ENCODE data around the gene TXNDC11.

TXNDC11 gene

DNA sequence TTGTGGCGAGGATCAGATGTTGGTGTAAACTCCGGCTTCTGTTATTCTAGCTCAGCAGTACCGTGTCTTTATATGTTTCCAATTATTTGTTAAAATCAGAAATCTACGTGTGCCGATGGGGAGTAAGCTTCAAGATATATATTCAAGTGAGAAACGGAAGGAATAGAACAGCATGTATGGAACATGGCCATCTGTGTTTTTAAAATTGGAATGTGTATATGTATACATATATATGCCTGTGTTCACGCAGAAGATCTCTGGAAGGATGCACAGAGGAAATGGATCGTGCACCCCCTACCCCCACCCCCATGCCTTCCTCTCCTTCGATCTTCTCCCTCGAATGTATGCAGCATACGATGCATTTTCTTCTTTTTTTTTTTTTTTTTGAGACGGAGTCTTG, 82.1 kb downstream of the TXNDC11 start:
- no peak for DNase-seq (ENCODE audit: low read depth in 2 of 2)

DNA sequence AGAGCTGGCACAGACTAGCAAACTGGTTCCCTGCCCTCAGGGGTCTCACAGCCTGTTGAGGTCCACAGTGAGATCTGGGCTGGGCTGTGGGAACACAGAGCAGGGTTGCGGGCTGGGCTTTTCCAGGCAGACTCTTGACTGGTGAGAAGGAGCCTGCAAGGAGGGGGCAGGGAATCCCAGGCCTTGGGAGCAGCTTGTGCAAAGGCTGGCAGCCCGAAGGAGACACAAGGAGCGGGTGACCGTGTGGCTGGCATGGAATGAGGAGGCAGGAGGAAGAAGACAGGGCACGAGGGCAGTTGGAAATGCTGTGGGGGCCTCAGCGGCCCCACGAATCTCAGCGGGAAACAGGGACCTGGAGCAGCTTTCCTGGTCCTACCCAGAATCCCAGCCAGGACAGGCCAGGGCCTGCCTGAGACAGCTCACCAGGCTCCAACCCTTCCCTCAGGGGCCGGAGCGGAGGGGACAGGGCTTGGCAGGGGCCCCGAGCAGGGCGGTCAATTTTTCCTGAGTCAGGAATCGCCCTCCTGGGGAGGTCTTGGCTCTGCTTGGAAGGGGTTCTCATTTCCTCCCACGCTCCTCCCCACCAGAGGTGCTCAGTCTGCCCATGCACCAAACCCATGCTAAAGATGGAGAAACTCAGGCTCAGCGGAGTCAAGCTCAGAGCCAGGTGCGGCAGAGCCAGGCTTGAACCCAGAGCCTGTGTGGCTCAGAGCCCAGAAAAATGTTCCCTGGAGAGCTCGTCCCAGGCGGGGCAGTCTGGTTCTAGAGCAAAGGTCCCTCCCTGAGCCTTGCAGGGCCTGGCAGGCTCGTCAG, 83.6 kb downstream of the TXNDC11 start:
- no peak for DNase-seq (ENCODE audit: low read depth in 2 of 2)

DNA sequence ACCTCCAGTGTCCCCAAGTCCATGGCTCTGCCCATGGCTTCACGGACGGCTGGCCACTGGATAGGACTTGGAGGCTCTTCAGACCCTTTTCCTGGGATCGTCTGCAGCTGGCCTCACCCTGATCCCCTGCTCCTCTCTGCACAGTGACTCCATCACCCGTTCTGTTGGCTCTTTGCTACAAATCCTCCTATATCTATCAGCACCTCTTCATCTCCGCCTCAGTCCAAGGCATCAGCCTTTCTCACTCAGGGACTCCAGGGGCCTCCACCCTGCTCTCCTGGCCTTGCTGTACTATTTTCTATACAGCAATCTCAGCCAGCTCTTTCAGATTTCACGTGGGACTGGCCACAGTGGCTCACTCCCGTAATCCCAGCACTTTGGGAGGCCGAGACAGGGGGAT, 85.1 kb downstream of the TXNDC11 start:
- DNase-seq (ENCODE audit: low read depth in 2 of 2), result no peak

DNA sequence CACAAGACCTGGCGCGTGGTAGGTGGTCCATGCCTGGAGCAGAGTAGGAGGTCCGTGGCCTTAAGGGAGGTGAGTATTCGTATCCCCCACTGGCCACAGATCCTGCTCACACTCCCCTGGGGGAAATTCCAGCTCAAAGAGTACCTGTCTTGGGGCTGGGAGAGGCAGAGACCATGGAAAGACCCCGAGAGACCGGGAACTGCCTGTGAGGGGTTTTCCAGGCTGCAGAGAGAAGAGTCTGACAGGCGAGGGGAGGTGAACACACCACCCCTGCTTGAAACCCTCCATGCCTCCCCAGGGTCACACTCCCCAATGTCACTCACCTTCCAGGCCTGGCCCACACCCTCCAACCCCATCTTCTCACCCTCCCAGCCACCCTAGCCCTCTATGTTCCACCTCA, 87.0 kb downstream of the TXNDC11 start:
- DNase-seq (ENCODE audit: low read depth in 2 of 2), result no peak

DNA sequence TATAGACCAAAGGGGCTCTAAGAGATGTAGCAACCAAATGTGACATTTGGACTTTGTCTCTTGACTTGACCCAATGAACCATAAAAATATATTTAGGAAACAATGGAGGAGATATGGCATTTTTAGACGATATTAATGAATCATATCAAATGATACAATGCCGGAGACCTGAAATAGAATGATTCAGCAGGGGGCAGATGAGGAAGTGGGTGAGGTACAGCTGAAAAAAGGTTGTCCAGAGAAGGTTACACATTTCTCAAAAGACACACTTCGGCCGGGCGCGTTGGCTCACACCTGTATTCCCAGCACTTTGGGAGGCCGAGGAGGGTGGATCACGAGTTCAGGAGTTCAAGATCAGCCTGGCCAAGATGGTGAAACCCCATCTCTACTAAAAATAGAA, 90.9 kb downstream of the TXNDC11 start:
- no peak for DNase-seq (ENCODE audit: low read depth in 2 of 2)

DNA sequence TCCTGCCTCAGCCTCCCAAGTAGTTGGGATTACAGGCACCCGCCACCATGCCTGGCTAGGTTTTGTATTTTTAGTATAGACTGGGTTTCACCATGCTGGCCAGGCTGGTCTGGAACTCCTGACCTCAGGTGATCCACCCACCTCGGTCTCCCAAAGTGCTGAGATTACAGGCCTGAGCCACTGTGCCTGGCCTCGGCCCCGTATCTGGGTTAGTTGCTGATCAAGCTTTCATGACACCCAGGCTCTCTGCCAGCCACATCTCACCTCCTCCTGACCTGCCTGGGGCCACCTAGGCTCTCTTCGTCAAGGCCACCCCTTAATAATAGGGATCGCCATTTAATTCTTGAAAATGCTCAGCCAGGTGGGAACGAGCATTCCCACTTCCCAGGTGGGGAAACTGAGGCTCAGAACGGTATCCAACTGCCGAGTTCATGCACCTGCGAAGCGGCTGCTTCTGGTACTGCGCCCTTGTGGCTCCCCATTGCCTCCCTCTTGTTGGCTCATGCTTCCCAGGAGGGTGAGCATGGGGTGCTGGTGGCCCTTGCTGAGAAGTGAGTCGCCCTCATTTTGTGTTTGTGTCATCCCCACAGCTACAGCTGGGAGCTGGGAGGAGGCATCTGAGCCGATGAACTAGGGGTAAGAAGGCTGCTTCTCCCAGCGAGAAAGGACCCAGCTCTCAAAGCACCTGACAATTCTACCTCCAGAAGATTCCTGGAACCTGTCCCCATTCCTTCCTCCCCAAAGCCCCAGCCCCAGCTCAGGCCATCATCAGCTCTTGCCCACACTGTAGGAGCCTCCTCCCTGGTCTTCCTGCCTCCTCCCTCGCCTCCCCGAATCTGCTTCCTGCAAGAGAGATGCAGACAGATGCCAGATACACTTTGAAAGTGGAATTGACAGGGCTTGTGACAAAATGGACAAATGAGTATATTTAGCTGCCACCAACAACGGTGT, 91.7 kb downstream of the TXNDC11 start:
- DNase-seq (ENCODE audit: low read depth in 2 of 2), result no peak

DNA sequence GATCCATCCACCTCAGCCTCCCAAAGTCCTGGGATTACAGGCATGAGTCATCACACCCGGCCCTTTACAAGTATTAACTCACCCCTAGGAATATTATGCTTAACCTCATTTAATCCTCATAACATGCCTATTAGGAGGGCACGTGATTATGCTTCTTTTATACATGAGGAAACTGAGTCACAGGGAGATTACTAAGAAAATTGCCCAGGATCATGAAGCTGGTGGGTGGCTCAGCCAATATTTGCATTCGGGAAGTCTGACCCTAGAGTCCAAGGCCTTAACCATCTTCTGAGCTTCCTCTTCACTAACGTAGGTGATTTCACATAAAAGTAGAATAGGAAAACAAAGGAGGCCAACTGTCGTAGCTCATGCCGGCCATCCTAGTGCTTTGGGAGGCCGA, 93.4 kb downstream of the TXNDC11 start:
- no peak for DNase-seq (ENCODE audit: low read depth in 2 of 2)

DNA sequence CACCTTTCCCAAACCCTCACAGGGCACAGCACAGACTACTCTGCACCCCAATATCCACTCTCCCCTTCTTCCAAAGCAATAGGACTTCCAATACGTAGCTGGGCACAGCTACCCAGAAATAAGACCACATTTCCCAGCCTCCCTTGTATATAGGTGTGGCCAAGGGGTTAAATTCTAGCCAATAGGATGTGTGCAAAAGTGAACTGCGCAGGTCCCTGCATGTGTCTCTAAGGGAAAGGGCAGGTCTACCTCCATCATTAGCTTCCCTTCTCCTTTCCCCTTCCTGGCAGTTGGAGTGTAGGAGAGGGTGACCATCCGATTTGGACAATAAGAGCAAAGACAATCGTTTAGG, 99.9 kb downstream of the TXNDC11 start:
- no peak for DNase-seq (ENCODE audit: low read depth in 2 of 2)

DNA sequence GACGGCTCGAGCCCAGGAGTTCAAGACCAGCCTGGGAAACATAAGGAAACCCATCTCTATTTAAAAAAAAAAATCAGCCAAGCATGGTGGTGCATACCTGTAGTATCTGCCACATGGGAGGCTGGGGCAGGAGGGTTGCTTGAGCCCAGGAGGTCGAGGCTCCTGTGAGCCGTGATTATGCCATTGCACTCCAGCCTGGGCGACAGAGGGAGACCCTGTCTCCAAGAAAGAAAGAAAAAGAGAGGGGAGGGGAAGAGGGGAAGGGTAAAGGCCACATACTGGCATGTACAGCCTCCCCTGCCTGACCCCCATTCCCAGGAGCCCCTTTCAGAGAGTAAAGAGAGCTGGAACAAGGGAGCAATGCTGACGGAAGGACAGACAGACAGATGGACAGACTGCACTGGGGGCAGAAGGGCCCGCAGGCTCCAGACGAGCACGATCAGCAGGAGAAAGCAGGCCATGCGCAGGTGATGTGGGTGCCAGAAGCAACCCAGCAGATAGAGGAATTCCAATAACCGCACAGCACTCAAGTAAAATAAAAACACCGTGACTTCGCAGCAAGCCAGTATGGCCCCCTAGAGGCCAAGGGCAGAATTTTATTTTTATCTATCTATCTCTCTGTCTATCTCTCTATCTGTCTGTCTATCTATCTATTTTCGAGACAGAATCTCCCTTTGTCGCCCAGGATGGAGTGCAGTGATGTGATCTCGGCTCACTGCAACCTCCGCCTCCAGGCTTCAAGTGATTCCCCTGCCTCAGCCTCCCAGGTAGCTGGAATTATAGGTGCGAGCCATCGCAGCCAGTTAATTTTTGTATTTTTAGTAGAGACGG, 101.5 kb downstream of the TXNDC11 start:
- no peak for DNase-seq (ENCODE audit: low read depth in 2 of 2)

DNA sequence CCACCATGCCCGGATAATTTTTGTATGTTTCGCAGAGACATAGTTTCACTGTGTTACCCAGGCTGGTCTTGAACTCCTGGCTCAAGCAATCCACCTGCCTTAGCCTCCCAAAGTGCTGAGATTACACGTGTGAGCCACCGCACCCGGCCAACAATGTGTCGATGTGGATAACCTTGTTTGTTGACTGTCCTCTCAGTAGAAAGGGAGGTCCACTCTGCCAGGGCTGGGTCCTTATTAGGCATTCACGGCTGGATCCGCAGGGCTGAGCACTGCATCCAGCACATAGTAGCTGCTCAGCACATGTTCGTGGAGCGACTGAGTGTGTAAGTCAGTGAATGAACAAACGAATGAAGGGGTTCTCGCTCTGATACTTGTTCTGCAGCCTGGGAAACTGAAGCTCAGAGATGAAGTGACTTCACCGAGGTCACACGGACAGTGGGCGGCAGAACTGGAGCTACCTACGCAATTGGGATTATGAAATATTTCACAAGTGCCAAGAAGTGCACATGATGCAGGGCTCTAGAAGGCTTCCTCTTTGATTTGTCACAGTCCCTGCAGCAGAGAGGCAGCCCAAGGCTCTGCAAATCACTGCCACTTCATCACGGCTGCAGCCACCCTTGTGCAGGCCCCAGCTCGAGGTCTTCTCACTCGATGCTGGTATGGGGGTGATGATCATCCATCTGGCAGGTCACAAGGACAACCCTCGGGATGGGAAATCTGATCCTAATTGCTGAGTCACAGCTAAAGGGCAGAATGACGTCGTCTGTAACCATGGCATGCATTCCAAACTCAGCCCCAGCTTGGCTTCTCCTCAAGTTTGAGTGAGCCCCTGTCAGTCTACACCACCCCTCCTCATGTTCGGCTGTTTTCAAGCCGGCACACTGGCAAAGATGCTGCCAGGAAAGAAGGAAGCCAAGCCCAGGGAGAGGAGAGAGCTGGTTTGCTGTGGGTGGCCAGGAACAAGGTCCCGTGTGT, 102.4 kb downstream of the TXNDC11 start:
- no peak for DNase-seq (ENCODE audit: low read depth in 2 of 2)

DNA sequence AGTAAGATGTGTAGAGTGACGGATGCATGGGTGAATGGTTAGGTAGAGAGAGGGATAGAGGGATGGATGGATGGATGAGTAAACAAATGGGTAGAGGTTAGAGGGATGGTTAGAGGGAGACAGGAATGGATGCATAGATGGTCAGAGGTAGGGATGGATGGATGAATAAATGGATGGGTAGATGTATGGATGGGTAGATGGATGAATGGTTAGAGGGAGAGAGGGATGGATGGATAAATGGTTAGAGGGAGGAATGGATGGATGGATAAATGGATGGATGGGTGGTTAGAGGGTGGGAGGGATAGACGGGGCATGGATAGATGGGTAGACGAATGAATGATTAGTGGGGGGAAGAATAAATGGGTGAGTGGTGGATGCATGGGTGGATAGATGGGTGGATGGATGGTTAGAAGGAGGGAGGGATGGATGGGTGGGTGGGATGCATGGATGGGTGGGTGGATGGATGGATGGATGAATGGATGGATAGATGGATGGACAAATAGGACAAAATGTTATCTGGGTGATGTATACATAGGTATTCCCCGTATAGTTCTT, 103.6 kb downstream of the TXNDC11 start:
- DNase-seq (ENCODE audit: low read depth in 2 of 2), result no peak

DNA sequence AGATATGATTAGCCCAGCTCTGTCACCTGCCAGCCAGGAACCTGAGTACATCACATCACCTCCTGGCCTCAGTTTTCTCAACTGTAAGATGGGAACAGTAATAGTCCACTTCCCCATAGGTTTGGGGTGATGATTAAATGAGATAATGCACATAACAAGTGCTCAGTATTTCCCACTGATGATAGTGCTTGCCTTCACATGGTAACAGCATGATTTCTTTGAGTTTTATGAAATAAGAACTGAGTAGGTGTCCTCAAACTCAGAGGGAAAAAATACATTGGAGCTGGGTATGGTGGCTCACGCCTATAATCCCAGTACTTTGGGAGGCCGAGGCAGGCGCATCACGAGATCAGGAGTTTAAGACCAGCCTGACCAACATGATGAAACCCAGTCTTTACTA, 104.5 kb downstream of the TXNDC11 start:
- DNase-seq (ENCODE audit: low read depth in 2 of 2), result no peak

DNA sequence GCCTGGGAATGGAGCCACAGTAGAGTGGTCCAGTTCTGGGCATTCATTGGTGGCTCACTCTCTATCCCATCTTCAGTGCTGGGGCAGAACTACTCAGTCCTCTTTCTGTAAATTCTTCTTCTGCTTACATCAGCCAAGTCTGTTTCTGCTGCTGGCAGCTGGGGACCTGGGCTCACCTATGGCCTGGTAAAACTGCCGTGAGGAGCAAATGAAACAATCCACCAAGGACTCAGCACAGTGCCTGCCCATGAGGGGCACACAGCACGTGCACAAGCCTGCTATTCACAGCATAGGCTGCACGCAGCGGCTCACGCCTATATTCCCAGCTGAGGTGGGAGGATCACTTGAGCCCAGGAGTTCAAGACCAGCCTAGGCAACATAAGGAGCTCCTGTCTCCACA, 105.3 kb downstream of the TXNDC11 start:
- DNase-seq (ENCODE audit: low read depth in 2 of 2), result no peak

DNA sequence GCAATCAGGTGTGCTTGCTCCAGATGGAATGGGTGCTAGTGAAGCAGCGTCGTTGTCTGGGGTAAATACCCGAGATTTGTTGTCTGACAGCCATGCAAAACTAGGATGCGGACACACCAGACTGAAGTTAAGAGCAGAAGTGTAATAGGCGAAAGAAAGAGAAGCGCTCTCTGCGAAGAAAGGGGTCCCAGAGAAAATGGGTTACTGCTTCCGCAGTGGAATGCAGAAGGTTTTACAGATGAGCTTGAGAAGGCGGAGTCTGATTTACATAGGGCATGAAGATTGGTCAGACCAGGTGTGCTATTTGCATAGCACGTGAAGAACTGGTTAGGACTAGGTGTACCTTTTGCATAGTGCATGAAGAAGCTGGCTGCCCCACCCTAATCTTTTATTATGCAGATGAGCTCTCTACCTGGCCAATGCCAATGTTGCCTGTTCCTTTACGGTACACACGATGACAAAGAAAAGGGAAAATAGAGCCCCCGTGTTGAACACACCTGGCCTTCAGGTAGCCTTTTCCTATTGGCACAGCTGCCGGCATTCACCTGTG, 106.4 kb downstream of the TXNDC11 start:
- DNase-seq (ENCODE audit: low read depth in 2 of 2), result no peak

DNA sequence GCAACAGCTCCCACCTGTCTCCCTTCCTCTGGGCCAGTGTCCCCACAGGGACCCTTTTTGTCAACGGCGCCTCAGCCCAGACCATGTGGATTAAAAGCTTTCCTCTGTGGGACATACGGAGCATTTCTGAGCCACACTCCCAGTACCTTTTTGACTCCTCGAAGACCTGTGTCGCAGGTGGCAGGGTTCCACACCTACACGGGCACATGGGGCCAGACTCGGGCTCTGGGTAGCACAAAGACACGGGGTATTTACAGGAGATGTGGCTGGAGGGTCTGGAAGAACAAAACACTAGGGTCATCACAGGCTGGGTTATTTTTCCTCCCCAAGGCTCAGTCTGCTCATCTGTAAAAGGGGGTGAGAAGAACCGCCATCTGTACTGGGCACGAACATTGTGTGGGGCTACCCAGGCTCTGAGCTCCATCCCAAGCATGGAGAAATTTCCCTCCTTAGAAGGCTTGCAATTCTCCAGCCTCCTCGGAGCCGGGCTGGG, 106.9 kb downstream of the TXNDC11 start:
- DNase-seq (ENCODE audit: low read depth in 2 of 2), result no peak

DNA sequence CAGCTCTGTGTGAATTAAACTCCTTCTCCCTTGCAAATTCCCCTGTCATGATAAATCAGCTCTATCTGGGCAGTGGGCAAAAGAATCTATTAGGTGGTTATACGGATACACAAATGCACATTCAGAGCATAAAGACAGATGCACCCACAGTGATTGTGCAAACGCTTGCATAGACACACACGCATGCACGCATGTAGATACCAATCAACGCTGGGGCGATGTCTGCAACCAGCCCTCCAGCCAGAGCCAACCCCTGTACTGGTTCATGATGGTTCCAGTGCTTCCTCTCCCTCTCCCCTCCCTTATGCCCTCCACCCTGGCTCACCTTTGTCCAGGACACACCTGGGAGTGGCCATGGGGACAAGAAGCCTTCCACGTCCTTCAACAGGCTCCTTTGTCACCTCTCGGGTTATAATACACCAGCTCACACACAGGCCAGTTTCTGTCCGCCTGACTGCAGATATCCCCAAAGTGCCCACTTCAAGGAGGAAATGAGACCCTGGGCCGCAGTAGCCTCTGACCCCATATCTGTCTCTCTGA, 107.5 kb downstream of the TXNDC11 start:
- no peak for DNase-seq (ENCODE audit: low read depth in 2 of 2)

DNA sequence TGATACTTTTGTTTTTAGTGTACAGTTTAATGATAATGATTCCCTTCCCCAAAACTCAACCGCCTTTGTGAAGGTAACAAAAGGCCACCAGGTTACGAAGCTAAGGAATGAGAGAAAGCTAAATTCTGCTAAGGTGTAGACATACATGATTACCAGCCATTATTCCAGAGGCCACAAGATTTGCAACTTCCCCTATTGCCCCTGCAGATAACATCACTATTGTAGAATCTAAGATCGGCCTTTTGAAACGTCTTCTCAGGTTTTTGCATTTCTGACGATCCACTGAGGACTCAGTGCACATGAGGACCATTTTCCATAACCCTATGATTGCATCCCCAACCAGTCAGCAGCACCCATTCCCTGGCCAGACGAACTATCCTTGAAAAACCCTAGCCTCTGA, 108.3 kb downstream of the TXNDC11 start:
- no peak for DNase-seq (ENCODE audit: low read depth in 2 of 2)

DNA sequence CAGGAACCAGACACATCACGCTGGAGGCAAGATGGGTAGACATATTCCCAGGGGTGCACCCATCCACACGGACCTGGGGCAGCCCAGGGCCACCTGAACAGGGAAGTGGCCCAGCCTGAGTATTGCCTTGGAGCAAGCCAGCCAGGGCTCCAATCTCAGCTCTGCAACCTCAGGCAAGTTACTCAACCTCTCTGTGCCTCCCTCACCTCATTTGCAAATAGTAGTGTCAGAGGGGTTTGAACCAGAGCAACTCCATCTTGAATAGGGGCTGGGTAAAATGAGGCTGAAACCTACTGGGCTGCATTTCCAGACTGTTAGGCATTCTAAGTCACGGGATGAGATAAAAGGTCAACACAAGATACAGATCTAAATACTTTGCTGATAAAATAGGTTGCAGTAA, 109.5 kb downstream of the TXNDC11 start:
- DNase-seq (ENCODE audit: low read depth in 2 of 2), result no peak

DNA sequence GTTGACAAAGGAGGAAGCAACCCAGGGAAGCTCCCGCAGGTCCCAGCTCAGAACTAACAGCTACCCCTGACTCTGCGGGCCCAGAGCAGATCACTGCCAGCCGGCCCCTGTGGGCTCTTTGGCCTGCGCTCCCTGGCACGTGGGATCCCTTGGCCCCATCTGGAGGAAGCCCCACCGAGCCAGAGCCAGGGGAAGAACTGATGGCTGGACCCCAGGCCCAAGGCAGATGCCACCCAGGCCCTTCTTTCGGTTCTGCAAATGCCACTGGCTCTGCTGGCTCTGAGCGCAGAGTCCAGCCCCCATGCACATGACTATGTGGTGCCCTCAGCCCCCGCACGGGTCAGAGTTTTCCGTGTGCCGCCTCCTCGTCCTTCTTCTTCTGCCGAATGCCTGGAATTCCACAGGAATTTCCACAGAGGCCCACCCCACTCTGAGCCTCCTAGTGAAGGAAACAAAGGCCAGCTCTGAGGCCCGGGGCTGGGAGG, 110.2 kb downstream of the TXNDC11 start:
- DNase-seq (ENCODE audit: low read depth in 2 of 2), result no peak

DNA sequence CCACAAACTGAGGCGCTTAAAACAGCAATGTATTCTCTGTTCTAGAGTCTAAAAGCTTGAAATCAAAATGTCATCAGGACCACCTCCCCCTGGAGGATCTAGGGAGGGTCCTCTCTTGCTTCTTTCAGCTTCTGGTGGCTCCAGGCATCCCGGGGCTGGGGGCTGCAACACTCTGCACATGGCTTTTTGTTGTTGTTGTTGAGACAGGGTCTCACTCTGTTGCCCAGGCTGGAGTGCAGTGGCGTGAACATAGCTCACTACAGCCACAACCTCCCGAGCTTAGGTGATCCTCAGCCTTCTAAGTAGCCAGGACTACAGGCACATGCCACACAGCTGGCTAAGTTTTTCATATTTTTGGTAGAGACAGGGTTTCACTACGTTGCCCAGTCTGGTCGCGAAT, 111.4 kb downstream of the TXNDC11 start:
- DNase-seq (ENCODE audit: low read depth in 2 of 2), result no peak
